GM23248 (cell line): ENCODE measurements around the gene CFHR5.

ENCODE experiments used
- EZH2 ChIP-seq: fragments of 200-600 bp; sonication (generic); IDR thresholded peaks from 2 replicates; pipeline ENCODE4 v1.6.1; 2018; ENCODE audit warnings: antibody characterized with exemption, mild to moderate bottlenecking; ENCODE audit not compliant: insufficient read depth, poor library complexity, severe bottlenecking
- EZH2phosphoT487 ChIP-seq: fragments of 200-600 bp; sonication (generic); IDR thresholded peaks from 2 replicates; pipeline ENCODE4 v1.6.1; 2018; ENCODE audit warnings: antibody characterized with exemption, moderate library complexity, mild to moderate bottlenecking, low read depth; ENCODE audit not compliant: insufficient read depth

DNA sequence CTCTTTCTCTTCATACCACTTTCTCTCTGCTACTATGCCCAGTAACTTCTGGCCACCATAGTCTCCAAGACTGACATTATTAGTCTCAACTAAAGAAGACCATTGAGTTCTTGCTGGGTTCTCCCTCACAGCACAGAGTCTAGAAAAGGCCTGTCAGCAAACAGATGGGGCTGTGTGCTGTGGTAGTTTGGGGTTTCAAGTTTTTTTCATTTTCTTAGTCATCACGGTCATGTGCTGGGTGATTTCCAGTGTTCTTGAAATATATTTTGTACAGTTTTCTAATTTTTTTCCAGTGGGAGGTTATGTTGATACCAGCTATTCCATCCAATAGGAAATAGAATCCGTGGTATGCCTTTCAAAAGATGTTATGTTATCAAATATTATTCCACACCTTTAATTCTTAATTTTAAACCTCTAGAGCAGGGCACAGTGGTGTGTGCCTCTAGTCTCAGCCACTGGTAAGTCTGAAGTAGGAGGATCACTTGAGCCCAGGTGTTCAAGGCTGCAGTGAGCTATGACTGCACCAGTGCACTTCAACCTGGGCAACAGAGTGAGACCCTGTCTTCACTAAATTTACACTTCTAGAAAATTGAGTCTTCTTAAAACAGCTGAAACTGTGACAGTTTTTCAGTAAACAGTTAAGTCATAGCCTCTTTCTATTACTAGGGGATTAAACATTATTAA, 25.5 kb upstream of the CFHR5 start:
- TF ChIP-seq EZH2phosphoT487, result no peak
- no peak for TF ChIP-seq EZH2
